ENCODE results near the gene NUDT8. TPM values are rescaled to one million over a fixed set of nuclear protein-coding genes. Genes with fewer than 3 reads are reported as not detected.

NUDT8 gene
- total and polyA plus RNA-seq, 9 of the 15 experiments (the other 6 are each of a cell fraction or from before 2014, with no cell fraction given), result 0.23 to 27.8 (median 5.0) TPM

DNA sequence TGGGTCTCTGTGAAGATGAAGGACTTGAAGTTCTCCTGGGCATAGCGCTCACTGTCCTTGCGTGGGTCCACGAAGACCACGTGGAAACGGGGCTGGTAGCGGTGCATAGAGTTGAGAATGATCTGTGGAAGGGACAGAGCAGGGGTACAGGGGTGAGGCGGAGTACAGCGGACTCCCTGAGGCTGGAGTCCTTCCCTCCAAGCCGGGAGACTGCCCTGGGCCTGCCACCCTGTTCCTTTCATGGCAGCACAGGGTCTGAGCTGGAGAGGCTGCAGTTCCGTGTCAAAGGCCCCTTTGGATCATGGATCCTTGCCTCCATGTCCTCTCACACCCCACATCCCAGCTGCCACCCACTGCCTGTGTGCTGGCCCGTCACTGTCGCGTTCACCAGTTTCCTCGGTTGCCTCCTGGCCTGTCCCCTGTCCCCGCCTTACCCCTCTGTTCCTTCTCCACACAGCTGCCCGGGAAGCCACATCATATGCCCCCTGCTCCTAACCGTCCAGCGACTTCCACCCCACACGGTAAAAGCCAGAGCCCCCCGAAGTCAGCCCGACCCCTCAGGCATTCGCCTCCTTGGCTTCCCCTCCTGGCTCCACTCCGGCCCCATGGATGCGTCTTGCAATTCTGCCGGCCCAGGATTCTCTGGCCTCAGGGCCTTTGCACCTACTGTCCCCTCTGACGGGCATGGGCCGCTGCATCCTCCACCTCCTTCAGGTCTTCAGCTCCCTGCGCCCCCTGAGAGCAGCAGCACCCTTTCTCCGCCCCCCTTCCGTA, 3.4 kb upstream of the NUDT8 start:
- ChIA-PET POLR2A (interaction anchor here (0.6 kb wide), 1 partner anchor 190 kb away, joined by 3 read pairs; no protein-coding TSS in a partner anchor), CTCF (ENCODE audit: low intra/inter-chr PET ratio) (interaction anchor here (0.6 kb wide), 1 partner anchor 1699 kb away, joined by 3 read pairs; no protein-coding TSS in a partner anchor)
- intact Hi-C loops (cut with micrococcal nuclease), result loop anchor here (5.0 kb wide), 1 partner anchor 64 kb away; no protein-coding TSS in a partner anchor
- no peaks in the 10 kb centered on the region for H3K9me3 ChIP-seq (replicated peaks; ENCODE audit: control insufficient read depth, insufficient read depth, low read depth, low read length)
- no peak overlapping the region for H2AFZ ChIP-seq (ENCODE audit: low read depth, low read length)
- ATAC-seq, result no peak
- no peak overlapping the region for H3K4me3 ChIP-seq
- peak overlapping the region in 1 of 2 experiments; percentile 70; a peak in 1 of 4 replicates for H3K9ac ChIP-seq (ENCODE audit: insufficient read depth in 1 of 2, low read depth in 2 of 2, low read length in 2 of 2)
- H3K4me2 ChIP-seq (ENCODE audit: insufficient read depth, low read length), result no peak overlapping the region
- TF ChIP-seq NFATC3 (IDR thresholded peaks at IDR 0.05) (no peak), ZNF143 (CRISPR knock-in tag; IDR thresholded peaks at IDR 0.05) (no peak), ADNP (tag; IDR thresholded peaks at IDR 0.05) (no peak; the same call in 1 of the 2 replicates), RBFOX2 (IDR thresholded peaks at IDR 0.05; ENCODE audit: low read depth, low read length) (no peak), PML (IDR thresholded peaks at IDR 0.05; ENCODE audit: low read length) (no peak), PRPF4 (IDR thresholded peaks at IDR 0.05; ENCODE audit: insufficient read depth, low read depth, low read length, poor library complexity, severe bottlenecking) (no peak), CCAR2 (IDR thresholded peaks at IDR 0.05; ENCODE audit: low read depth, low read length) (no peak), ATF7 (IDR thresholded peaks at IDR 0.05) (no peak), KDM1A (IDR thresholded peaks at IDR 0.05) (peak in 1 of 2 experiments; percentile 20; a peak in 1 of 4 replicates), POLR2G (IDR thresholded peaks at IDR 0.05; ENCODE audit: low read depth, low read length) (peak; percentile 39; the same call in 1 of the 2 replicates)
- TF ChIP-seq, protein P1, sequence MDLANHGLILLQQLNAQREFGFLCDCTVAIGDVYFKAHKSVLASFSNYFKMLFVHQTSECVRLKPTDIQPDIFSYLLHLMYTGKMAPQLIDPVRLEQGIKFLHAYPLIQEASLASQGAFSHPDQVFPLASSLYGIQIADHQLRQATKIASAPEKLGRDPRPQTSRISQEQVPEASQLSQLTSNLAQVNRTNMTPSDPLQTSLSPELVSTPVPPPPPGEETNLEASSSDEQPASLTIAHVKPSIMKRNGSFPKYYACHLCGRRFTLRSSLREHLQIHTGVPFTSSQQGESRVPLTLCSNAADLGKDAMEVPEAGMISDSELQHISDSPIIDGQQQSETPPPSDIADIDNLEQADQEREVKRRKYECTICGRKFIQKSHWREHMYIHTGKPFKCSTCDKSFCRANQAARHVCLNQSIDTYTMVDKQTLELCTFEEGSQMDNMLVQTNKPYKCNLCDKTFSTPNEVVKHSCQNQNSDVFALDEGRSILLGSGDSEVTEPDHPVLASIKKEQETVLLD (IDR thresholded peaks at IDR 0.05), result no peak
- TF ChIP-seq, protein P2, sequence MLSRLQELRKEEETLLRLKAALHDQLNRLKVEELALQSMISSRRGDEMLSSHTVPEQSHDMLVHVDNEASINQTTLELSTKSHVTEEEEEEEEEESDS (CRISPR knock-in tag; IDR thresholded peaks at IDR 0.05), result no peak
- TF ChIP-seq, protein P3, sequence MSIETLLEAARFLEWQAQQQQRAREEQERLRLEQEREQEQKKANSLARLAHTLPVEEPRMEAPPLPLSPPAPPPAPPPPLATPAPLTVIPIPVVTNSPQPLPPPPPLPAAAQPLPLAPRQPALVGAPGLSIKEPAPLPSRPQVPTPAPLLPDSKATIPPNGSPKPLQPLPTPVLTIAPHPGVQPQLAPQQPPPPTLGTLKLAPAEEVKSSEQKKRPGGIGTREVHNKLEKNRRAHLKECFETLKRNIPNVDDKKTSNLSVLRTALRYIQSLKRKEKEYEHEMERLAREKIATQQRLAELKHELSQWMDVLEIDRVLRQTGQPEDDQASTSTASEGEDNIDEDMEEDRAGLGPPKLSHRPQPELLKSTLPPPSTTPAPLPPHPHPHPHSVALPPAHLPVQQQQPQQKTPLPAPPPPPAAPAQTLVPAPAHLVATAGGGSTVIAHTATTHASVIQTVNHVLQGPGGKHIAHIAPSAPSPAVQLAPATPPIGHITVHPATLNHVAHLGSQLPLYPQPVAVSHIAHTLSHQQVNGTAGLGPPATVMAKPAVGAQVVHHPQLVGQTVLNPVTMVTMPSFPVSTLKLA (conservative IDR thresholded peaks at IDR 0.05), result no peak
- TF ChIP-seq, protein P4, sequence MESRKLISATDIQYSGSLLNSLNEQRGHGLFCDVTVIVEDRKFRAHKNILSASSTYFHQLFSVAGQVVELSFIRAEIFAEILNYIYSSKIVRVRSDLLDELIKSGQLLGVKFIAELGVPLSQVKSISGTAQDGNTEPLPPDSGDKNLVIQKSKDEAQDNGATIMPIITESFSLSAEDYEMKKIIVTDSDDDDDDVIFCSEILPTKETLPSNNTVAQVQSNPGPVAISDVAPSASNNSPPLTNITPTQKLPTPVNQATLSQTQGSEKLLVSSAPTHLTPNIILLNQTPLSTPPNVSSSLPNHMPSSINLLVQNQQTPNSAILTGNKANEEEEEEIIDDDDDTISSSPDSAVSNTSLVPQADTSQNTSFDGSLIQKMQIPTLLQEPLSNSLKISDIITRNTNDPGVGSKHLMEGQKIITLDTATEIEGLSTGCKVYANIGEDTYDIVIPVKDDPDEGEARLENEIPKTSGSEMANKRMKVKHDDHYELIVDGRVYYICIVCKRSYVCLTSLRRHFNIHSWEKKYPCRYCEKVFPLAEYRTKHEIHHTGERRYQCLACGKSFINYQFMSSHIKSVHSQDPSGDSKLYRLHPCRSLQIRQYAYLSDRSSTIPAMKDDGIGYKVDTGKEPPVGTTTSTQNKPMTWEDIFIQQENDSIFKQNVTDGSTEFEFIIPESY (CRISPR knock-in tag; IDR thresholded peaks at IDR 0.05), result 0 out of 2 replicates have a peak, but pooled peaks have one; percentile 9
- no peak overlapping the region for H3K27ac ChIP-seq (ENCODE audit: extremely low read depth, low read depth, low read length)
- no TSS peak for BruUV-seq (replicated peaks)
- H3K9me1 ChIP-seq (ENCODE audit: control insufficient read depth, insufficient read depth, low read length), result no peaks in the 10 kb centered on the region
- peaks cover 4% of the 10 kb centered on the region; the same call in 1 of the 3 replicates for H3K36me3 ChIP-seq (ENCODE audit: control insufficient read depth, insufficient read depth, low read length)
- H3K27me3 ChIP-seq (ENCODE audit: control insufficient read depth in 2 of 2, insufficient read depth in 2 of 2, low read length in 2 of 2), result no peaks in the 10 kb centered on the region
- no peak for FAIRE-seq
- H4K20me1 ChIP-seq (replicated peaks; ENCODE audit: control insufficient read depth, insufficient read depth, low read length), result no peaks in the 10 kb centered on the region
- H3K4me1 ChIP-seq (replicated peaks in 1 of 2; ENCODE audit: control insufficient read depth in 2 of 2, insufficient read depth in 2 of 2, low read length in 2 of 2), result peaks cover 10 to 59% of the 10 kb centered on the region in 2 experiments
- no peaks in the 10 kb centered on the region for H3K79me2 ChIP-seq (ENCODE audit: control insufficient read depth, insufficient read depth, low read length)
- WGBS (ENCODE audit: insufficient coverage, low coverage, missing lambda C conversion rate), result 73% methylated on average over 23 of the region's 30 CpGs
- in situ Hi-C loops (cut with MboI), result no loop called here
- DNase-seq (ENCODE audit: extremely low read depth in 1 of 4, low spot score in 3 of 4), result no peak

All from K562 (cell line).